GM13977 (cell line): Measurements from ENCODE around the gene ZBP1.

Experiments used
- DNase-seq: peaks from one replicate; pipeline ENCODE4 v3.0.0; 2012; ENCODE audit warnings: low spot score
- CTCF ChIP-seq: IDR thresholded peaks from 2 replicates; pipeline ENCODE4 v1.5.1; 2012; ENCODE audit warnings: mild to moderate bottlenecking, control low read depth; ENCODE audit not compliant: insufficient read depth; ENCODE audit errors: extremely low read depth, missing control alignments
- in situ Hi-C: fragments of 300-500 bp; cut with MboI; formaldehyde crosslinking; loops from one replicate; pipeline ENCODE4 v1.12.0; 2022; ENCODE audit warnings: low sequenced_read_pairs, low pct_unique_long_range_greater_than_20kb, mixed read lengths, inconsistent platforms; ENCODE audit not compliant: unreplicated experiment

ZBP1 gene

DNA sequence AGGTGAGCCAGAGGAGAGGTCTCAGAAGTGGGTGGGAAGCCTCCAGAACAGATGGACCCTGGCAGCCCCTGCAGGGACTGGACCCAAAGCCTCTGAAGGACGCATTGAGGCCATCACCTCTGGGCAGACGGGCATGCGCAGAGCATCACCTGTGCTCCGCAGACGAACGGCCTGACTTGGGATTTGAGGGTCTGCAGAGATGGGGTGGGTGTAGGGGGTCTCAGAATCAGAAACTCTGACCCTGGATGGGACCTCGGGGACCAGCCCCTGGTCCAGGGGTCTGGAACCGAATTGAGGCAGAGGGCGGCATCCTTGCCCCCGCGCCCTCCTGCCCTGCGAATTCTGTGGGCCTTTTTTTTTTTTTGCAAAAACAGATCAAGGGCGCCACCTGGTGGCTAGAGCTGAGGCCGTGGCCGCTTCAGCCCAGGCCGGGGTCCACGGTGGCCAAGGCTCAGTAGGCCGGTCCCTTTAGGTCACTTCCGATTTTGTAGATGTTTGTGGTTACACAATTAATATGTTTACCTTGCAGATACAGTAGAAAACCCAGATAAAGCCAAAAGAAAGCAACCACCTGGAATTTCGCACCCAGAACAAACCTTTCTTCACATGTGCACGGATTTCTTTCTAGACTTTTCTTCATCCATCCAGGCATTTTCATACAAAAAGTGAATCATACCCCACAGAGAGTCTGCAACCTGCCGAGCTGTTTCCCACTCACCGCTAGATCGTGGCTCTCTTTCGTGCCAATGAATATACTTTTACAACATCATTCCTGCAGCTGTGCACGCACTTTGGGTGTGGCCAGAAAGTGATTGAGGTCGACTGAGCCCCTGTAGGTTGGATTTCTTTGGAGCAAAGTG lies 25.9 kb downstream of the ZBP1 start:
- TF ChIP-seq CTCF, result peak; percentile 77
- in situ Hi-C loops, result loop anchor here (5.0 kb wide), 1 partner anchor 82 kb away; no protein-coding TSS in a partner anchor
- peak; percentile 83 for DNase-seq

DNA sequence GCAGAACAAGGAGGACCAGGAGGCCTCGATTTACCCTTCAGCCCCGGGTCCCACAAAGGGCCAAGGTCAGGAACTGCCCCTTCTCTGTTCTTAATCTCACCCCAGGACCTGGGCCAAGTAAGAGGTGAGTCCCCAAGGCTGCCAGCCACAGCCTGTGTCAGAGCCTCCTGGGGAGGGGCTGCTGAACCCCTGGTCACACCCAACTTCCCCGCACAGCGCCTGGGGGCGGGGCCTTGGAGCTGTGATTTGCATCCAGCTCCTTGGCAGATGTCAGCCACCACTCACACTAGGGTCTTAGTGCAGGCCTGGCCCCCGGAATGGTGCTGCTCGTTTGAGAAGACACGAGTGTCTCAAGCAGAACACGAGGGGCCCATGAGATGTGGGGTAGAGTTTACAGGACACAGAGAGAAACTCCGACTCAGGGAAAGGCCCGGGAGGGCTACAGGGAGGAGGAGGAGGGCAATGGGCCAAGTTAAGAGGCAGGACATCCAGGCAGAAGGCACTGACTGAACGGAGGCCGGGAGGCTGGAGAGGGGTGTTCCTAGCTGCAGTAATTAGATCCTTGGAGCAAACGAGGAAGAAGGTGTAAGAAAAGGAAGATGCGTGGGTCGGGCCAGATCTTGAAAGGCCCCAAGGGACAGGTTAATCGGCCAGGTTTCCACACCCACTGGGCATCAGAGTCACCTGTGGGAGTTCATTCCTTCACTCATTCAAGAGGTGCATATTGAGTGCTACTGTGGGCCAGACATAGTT lies 26.9 kb downstream of the ZBP1 start:
- no peak for DNase-seq
- no peak for TF ChIP-seq CTCF
- in situ Hi-C loops, result loop anchor here (5.0 kb wide), 1 partner anchor 81 kb away; no protein-coding TSS in a partner anchor

DNA sequence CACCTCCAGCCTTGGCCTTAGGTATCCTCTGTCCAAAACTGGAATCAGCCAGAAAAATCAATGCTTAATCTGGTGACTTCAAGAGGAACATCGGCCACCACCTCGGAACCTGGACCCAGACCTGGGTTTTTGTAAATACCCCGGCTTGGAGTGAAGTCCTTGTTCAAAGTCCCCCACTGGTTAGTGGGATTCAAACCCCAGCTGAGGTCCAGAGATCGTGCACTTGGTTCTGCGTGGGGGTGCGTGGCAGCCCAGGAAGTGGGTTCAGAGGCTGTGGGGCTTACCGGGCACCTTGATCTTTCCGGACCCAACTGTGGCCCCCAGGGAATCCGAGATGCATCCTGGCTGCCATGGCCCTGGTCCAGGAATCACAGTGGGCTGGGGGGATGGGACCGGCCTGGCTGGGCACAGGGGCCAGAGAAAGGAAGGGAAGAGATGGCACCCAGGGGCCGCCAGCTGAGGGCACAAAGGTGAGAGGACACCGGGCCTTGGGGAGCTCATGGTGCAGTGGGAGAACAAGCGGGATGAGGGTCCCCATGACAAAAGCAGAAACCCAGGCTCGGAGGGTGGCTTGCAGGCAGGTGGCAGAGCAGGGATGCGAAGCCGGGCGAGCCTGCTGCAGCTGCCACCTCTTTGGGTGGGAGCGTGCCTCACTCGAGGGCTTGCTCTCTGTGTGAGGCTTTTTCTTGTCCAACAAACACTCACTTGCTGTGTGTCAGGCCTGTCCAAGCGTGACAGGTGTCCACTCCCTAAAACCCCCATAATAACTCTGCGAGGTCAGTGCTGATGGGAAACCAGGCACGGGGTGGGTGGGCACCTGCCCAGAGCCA lies 27.7 kb downstream of the ZBP1 start:
- no peak for DNase-seq
- no peak for TF ChIP-seq CTCF
- in situ Hi-C loops, result loop anchor here (5.0 kb wide), 1 partner anchor 80 kb away; no protein-coding TSS in a partner anchor

DNA sequence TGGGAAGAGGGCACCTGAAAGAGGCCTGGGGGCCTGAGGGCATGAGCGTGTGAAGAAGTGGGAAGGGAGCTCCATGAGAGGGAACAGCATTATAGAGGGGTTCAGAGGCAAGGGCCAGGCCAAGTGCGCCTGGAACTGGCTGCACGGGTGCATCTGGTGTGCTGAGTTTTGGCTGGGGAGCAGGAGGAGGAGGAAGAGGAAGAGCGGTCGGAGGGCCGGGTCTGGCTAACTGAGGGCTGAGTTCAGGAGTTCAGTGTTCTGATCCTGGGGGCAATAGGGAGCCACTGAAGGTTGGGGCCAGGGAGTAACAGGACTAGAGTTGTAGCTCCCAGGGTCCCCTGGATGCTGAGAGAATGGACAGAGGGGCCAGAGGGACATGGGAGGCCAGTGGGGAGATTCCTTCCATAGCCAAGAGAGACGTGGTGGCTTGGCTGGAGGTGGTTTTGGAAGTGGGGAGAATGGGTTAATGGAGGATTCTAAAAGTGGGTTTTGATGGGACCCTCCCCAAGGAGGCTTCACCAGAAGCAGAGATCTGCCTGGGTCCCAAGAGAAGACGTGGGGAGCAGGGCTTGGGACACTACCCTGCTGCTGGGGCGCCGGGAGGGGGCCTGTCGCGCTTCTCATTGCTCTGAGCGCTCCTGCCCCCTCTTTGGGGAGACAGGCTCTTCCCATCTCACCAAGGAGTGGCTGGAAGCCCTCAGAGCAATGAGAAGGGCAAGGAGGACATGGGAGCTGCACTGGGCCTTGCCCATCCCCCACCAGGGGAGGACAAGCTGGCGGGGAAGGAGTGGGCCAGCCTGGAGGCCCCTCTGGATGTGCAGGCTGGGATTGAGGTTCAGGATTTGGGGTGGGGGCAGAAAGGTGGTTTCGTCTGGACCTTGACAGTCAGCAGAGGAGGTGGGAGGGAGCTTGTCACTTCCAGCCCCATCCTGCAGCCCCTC lies 28.7 kb downstream of the ZBP1 start:
- DNase-seq, result no peak
- in situ Hi-C loops, result loop anchor here (5.0 kb wide), 1 partner anchor 79 kb away; no protein-coding TSS in a partner anchor
- TF ChIP-seq CTCF, result no peak

DNA sequence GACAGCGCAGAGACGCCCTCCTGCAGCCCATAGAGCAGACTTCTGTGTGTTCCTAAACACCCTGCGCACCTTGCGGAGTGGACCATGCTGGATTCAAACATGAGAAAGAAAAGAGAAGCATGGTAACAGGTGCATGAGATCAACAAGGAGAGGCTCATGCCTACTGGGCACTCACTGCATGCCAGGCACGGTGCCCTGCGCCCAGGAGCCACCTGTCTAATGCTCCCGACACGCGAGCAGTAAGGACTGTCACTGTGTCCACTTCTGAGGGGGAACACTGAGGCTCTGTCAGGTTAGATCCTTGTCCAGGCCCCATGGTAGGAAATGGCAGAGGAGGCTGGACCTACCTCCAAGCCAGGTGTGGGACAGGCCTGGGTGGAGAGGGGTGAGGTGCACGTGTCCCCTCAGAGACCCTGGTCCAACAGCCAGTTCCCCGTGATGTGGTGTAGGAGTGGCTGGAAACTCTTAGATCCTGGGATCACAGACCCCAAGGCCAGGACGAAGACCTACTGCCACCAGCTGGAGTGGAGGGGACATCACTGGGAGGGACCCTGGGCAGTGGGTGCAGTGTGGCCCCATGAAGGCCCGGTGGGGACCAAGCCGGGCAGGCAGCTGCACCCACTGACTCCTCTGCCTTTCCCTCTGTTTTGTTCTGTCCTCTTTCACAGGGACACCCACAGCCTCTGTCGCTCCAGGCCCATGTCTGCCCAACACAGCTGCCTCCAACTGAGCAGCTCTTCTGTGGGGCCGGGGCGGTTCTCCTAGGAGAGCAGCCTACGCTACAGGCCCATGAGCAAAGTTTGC lies 29.5 kb downstream of the ZBP1 start:
- in situ Hi-C loops, result loop anchor here (5.0 kb wide), 1 partner anchor 78 kb away; no protein-coding TSS in a partner anchor
- DNase-seq, result no peak
- TF ChIP-seq CTCF, result no peak
